HG02623 (cell line): ENCODE measurements around the gene PCDHGC3.

Source experiments
- ATAC-seq: cut with Tn5 transposase; IDR thresholded peaks from one replicate; pipeline ENCODE4 v1.9.1; 2021; ENCODE audit warnings: moderate library complexity; ENCODE audit not compliant: unreplicated experiment

Gene PCDHGC3

DNA sequence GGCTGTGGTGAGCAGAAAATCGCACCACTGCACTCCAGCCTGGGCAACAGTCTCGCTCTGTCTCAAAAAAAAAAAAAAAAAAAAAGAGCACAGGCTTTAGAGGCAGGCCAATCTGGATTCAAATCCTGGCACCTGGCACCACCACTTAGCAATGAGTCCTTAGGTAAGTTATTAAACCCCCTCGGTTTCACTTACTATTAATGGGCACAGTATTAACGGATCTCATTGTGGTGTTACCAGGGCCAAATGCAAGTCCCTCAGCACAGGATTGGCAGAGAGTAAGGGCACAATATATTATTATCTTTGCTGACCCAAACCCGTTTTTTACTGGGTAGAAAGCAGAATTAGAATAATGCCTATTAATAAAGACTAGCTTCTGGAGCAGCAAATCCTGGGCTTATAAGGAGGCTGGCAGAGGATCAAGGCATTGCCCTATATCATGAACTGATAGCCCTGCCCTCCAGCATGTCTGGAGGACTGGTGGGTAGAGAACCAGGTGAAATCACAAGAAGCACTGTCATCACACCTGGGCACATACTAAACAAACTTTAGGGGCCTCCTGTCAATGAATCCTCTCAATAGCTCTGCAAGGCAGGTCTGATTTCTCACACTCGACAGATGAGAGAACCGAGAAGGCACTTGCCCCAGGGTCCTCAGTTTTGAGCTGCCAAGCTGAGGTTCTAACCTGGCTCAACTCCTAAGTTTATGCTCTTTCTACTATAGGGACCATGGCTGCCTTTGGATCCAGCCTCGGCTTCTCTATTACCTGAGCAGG is 30.8 kb downstream of the PCDHGC3 start:
- ATAC-seq: no peak

DNA sequence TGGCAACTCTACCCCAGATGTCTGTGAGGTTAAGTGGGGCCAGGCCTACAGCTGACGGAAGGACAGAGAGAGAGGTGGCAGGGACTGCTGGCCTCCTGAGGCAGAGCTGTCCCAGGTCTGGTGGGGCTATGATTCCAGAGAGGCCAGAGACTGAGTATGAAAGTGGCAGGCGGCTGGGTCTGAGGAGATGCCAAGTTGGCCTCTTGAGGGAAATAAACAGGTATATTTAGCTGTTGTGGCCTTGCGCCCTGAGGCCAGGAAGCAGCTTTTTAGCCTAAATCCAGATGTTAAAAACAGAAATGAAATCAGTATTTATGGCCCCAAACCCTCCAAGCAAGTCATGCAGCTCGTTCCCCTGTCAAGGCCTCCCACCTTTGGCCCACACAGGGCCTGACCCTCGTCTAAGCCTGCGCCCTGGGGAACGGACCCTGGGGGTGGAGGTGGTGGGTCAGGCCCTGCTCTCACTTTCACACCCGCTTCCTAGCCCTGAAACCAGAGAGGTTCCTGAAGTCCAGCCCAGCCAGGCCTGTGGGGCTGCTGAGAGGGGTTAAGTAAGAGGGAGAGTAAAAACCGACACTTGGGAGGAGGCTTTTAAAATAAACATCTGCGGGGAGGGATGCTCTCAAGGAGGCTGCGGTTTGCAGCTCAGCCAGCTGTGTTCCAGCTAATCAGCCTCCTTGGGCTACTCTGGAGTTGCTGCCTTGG is 31.8 kb downstream of the PCDHGC3 start:
- ATAC-seq: peak; percentile 35

DNA sequence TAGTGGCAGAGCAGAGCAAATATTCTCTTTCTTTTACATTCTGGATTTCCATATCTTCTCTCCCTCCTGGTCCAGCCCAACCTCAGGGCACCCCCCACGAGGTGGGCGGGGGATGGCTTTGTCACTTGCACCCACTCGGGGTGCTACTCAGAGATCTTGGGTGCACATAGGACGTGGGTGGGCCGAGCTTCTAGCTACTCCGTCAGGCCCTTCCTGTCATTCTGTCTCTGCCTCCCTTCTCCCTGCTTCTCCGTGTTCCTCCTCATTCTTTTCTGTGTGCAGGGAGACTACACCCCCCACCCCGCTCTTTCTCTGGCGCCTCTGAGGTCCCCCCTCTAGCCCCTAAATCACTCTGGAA is 32.7 kb downstream of the PCDHGC3 start:
- no peak for ATAC-seq

DNA sequence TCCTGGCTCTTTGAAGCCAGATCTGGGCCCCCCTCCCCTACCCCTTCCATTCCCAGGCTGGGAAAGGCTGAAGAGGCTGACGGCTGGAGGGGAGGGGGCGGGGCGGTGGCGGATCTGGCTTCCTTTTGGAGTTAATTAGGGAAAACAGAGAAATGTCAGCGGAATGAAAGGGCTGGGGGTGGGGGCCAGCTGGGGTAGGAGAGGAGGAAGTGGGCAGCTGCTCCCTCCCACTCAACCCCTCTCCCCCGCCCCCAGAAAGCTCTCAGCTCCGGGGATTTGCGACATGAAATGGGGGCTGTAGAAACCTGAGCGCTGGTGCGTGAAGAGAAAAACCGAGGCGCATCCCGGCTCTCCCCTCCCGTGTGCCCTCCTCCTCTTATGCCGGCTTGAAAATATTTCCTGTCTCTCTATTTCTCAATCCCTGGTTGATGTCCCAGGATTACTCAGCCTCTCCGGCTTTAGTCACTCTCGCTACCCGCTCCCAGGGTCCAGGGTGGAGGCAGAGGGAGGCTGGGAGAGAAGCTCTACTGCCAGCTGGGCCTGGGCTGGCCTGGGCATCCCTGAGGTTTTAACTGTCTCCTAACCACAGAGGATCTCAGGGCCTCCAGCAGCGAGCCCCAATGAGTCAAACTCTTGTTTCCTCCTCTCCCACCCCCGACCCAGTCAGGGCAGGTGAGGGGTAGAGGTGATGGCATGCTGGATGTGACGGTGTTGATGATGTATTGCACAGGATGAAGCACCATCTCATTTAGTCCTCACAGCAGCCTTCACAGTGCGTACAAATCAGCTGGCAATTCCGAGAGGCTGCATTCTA is 33.2 kb downstream of the PCDHGC3 start:
- ATAC-seq: no peak

DNA sequence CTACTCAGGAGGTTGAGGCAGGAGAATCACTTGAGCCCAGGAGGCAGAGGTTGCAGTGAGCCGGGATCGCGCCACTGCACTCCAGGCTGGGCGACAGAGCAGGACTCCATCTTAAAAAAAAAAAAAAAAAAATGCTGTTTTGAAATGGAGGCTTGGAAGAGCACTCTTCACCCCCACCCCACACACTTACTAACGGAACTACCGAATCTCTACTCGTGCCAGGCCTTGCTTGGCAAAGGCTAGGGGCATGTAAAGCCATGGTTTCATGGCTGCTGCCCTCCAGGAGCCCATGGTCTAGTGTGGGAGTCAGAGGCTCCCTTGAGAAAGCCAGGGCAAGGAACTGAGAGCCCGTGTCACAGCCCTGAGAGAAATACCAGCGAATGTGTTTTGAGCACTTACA is 34.4 kb downstream of the PCDHGC3 start:
- no peak for ATAC-seq

DNA sequence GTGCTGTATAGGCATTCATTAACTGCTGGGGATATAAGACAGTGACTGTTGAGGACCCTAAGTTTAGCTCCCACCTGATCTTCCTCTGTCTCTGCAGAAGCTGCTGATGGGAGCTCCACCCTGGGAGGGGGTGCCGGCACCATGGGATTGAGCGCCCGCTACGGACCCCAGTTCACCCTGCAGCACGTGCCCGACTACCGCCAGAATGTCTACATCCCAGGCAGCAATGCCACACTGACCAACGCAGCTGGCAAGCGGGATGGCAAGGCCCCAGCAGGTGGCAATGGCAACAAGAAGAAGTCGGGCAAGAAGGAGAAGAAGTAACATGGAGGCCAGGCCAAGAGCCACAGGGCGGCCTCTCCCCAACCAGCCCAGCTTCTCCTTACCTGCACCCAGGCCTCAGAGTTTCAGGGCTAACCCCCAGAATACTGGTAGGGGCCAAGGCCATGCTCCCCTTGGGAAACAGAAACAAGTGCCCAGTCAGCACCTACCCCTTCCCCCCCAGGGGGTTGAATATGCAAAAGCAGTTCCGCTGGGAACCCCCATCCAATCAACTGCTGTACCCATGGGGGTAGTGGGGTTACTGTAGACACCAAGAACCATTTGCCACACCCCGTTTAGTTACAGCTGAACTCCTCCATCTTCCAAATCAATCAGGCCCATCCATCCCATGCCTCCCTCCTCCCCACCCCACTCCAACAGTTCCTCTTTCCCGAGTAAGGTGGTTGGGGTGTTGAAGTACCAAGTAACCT is 35.3 kb downstream of the PCDHGC3 start:
- peak; percentile 26 for ATAC-seq

DNA sequence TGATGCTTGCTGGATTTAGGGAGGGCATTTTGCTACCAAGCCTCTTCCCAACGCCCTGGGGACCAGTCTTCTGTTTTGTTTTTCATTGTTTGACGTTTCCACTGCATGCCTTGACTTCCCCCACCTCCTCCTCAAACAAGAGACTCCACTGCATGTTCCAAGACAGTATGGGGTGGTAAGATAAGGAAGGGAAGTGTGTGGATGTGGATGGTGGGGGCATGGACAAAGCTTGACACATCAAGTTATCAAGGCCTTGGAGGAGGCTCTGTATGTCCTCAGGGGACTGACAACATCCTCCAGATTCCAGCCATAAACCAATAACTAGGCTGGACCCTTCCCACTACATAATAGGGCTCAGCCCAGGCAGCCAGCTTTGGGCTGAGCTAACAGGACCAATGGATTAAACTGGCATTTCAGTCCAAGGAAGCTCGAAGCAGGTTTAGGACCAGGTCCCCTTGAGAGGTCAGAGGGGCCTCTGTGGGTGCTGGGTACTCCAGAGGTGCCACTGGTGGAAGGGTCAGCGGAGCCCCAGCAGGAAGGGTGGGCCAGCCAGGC is 36.1 kb downstream of the PCDHGC3 start:
- no peak for ATAC-seq

DNA sequence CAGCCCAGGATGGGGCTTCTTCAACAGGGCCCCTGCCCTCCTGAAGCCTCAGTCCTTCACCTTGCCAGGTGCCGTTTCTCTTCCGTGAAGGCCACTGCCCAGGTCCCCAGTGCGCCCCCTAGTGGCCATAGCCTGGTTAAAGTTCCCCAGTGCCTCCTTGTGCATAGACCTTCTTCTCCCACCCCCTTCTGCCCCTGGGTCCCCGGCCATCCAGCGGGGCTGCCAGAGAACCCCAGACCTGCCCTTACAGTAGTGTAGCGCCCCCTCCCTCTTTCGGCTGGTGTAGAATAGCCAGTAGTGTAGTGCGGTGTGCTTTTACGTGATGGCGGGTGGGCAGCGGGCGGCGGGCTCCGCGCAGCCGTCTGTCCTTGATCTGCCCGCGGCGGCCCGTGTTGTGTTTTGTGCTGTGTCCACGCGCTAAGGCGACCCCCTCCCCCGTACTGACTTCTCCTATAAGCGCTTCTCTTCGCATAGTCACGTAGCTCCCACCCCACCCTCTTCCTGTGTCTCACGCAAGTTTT is 36.7 kb downstream of the PCDHGC3 start:
- no peak for ATAC-seq

DNA sequence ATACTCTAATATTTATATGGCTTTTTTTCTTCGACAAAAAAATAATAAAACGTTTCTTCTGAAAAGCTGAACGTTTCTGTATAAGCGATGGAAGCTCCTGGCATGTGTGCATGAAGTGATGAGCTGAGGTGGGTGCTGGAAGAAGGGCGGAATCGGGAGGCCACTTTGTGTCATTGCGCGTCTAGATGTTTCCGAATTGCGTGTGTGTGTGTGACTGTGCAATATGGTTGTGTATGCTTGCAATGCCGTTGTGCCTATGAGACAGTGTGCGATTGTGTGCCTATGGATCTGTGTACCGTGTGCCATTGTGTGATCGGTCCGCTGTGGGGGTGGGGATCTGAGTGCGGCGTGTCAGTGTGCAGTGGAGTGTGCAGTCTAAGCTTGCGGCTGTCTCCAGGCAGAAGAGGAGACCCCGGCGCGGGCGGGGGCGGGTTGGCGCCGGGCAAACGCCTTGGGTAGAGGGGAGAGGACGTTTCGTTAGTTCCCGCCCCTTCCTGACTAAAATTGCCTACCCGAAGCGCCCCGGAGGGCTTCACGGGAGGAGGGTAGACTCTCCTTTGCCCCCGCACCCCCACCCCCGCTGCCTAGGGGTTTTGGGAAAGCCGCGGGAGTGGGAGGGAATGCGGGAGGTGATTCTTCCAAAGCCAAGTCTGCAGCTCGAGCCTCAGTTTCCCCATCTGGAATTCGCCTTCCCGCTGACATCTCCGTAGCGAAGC is 37.3 kb downstream of the PCDHGC3 start:
- no peak for ATAC-seq

DNA sequence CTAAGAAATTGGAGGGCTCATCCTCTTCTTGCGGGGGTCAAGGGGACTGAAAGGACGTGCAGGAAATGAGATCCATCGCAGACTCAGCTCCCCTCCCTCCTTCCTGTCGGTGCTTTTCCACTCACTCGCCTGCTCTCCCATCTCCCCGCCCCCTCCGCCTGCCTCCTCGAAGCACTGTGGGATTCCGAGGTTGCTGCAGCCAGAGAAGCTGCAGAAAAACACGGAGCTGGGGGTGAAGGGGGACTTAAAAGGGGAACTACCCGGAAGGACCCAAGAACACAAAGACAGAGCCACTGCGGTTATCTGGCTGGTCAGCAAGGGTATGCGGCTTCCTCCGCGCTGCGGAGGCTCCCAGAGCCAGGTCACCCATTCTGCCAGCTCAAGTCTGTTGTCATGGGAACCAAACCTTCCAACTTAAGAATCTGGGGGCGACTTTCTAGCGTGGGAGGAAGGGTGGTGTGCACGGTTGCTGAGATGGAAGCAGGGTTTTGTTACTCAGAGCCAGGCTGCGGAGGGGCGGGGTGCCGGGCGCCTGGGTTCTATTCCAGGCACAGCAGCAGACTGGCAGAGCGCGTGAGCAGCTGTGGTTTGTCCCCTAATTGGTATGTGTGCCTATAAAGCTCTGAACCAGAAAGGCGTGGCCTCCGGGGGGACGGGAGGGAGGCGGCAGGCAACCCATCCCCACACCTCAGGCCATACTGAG is 38.0 kb downstream of the PCDHGC3 start:
- peak; percentile 26 for ATAC-seq

DNA sequence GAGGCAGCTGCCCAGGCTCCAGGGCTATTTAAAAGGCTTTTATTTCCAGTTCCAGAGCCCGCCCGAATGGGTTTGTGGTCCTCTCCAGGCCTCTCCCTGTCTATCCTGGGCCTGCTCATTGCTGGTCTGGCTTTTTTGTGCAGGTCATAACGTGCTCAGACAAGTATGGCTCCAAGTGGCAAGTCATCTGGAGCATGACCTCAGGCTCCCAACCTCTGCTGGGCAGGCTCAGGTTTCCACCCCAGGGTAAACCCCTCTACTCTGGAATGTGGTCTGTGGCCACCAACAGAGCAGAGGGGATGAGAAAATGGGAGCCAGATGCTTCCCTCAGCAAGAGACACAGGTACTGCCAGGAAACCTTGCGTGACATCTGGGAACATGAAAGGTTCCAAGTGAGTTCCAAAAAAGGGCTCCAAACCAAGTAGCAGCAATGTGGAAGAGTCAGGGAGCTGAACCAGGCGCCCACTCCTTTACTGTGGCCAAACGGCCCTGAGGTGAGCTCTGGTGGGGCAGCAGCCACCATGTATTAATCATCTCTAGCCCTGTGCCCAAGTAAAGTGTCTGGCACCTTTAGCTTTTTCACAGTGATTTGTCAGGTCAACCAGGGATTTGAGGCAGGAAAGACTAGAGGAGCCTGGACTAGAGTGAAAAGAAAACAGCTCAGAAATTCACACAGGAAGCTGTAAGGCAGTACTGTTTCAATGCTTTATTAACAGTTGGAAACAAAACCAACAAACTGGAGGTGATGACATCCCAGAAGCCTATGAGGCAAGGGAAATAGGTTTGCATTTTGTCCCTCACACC is 38.8 kb downstream of the PCDHGC3 start:
- peak; percentile 9 for ATAC-seq

DNA sequence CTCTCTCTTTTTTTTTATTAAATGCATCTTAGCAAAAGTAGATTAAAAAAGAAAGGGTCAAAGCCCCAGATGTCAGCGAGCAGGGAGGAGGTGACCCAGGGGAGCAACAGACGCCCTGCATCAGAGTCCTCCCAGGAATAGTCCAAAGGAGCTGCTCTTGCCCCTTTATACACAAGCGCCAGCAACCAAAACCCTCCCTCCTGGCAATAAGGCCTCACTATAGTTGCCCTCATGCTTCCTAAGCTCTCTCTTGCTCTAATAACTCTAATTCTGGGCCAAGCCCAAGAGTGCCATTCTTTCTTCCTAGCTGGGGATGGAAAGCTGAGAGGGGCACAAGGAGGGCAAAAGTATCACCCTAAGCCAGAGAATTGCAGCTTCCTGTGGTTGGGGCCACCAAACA is 39.4 kb downstream of the PCDHGC3 start:
- ATAC-seq: no peak

DNA sequence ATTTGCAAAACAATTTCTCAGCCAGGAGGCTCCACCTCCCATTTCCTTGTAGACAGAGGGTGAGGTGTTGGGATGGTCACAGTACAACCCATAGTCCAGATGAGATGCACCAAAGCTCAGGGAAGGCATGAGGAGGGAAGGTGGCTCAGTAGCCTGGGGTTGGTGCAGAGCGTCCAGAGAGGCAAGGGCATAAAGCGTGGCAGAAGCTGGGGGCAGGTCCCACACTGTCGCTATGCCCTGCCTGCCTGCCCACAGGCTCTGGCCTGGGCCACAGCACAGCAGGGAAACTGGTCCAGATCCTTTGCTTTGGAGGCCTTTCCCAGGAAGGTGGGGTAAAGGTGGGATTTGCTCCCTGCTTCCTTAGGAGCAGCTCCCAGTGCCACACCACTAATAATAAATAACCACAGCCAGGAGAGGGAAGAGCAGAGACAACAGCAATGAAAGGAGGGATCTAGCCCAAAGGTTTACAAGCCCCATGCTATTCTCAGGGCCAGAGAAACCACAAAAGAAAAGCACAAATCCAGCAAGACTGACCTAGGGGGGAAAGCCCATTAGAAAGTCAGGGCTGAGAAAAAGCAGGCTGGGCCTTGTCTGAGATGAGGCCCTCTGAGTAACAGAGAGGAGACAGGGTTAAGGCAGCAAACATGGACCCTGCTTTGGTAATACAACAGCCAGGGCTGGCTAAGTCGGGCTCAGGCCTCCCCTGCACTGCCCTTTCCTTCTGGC is 40.3 kb downstream of the PCDHGC3 start:
- no peak for ATAC-seq

DNA sequence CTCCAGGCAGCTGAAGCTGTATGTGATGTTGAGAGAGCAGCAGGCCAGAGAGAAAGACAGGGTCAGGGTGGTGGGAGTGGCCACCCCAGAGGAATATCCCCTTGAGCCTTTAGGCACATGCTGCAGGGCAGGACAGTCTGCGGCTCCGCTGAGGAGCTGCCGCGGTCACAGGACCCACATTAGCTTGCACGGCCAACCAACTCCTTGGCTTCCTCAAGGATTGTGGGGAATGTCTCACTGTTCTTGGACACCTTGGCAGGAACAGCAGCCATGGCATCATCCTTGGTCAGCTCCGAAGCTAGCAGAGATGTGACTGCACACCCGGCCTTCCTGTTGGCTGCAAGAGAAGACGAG is 40.9 kb downstream of the PCDHGC3 start:
- ATAC-seq: no peak

DNA sequence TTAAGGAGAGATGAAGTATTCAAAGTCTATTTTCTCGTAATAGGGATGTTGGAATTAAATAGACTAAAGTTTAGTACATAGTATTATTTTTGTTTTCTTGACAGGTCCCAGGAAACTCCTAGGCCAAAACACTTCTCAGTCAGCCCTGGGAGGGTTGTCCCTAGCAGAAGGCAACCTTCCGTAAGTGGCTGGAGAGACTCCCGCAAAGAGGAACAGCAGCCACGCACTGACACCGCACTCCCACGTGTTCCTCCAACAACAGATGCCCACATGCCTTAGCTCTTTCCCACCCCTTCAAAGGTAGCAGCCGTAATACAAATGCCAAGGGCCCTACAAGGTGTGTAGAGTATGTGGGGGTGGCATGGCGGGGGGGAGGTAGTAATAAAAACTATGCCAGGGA is 41.5 kb downstream of the PCDHGC3 start:
- ATAC-seq: no peak

DNA sequence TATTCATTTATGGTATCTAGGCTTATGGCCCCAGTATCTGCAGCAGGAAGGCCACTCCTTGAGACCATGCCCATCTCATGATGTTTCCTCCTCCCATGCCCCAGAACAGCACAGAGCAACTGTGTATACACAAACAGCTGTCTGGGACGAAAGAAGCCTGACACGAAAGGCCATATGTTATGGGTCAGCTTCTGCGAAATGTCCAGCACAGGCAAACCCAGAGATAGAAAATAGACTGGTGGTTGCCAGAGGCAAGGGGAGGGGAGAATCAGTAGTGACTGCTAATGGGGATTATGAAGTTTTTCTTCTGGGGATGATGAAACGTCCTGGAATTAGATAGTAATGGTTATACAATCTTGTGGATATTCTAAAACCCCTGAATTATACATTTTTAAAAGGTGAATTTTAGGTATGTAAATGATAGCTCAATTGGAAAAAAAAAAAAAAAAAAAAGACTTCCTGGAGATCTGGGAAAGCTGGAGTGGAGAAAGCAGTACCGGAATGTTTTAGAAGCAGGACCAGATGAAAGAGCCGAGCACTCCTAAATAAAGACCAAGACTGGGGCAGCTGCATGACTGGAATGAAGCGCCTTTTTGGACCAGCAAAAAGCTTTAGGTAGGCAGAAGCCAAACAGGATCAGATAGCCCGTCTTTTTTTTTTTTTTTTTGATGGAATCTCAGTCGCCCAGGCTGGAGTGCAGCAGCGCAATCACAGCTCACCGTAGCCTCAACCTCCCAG is 42.3 kb downstream of the PCDHGC3 start:
- ATAC-seq: no peak

DNA sequence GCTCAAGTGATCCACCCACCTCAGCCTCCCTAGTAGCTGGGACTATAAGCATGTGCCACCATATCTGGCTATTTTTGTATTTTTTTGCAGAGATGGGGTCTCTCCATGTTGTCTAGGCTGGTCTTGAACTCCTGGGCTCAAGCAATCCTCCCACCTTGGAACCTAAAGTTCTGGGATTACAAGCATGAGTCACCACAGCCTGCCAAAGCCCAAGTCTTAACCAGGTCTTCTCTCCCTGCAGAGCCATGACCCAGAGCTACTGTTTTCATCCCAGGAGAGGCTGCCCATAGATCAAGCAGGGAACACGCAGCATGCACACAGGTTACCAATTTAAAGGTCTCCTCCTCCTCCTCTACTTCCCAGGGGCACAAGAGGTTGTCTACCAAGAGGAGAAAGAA is 42.9 kb downstream of the PCDHGC3 start:
- ATAC-seq: no peak
